Neural progenitor cell (in vitro differentiated cells): ENCODE results near the gene MAGI2. TPM values are rescaled to one million over a fixed set of nuclear protein-coding genes. Genes with fewer than 3 reads are reported as not detected.
A peak's percentile ranks its signal among the peaks of the same experiment; 100 is the strongest.

Experiments
- DNase-seq: peaks from one replicate; pipeline ENCODE4 v3.0.0-alpha.2; 2016; ENCODE audit warnings: low spot score
- H2AFZ ChIP-seq: fragments of 200-600 bp; sonication (generic); replicated peaks from 2 replicates; pipeline ENCODE4 v1.6.1; 2016; ENCODE audit warnings: antibody characterized with exemption
- H3F3A ChIP-seq: fragments of 200-600 bp; sonication (generic); 2 replicates; pipeline ENCODE4 v1.6.1; 2016; ENCODE audit warnings: antibody characterized with exemption, low read depth
- H3K27ac ChIP-seq: fragments of 200-600 bp; sonication (generic); 2 replicates; pipeline ENCODE4 v1.5.1; 2016; ENCODE audit warnings: mild to moderate bottlenecking
- H3K27me3 ChIP-seq: fragments of 200-600 bp; sonication (generic); 2 replicates; pipeline ENCODE4 v1.6.1; 2016; ENCODE audit warnings: mild to moderate bottlenecking, moderate library complexity
- H3K36me3 ChIP-seq: fragments of 200-600 bp; sonication (generic); 2 replicates; pipeline ENCODE4 v1.5.1; 2016
- H3K4me1 ChIP-seq: fragments of 200-600 bp; sonication (generic); 2 replicates; pipeline ENCODE4 v1.6.1; 2016; ENCODE audit warnings: mixed run types
- H3K4me2 ChIP-seq: fragments of 200-600 bp; sonication (generic); 2 replicates; pipeline ENCODE4 v1.6.1; 2016
- H3K4me3 ChIP-seq: fragments of 200-600 bp; sonication (generic); 2 replicates; pipeline ENCODE4 v1.5.1; 2016
- H3K79me2 ChIP-seq: fragments of 200-600 bp; sonication (generic); 2 replicates; pipeline ENCODE4 v1.6.1; 2016; ENCODE audit warnings: low read depth
- H3K9ac ChIP-seq: fragments of 200-600 bp; sonication (generic); 2 replicates; pipeline ENCODE4 v1.6.1; 2016
- H3K9me3 ChIP-seq: fragments of 200-600 bp; sonication (generic); 2 replicates; pipeline ENCODE4 v1.5.1; 2016; ENCODE audit warnings: low read depth
- H4K20me1 ChIP-seq: fragments of 200-600 bp; sonication (generic); 2 replicates; pipeline ENCODE4 v1.6.1; 2016; ENCODE audit warnings: low read depth
- H3K27ac Mint-ChIP-seq: 3 replicates; pipeline ENCODE4 v1.8.0; 2021; ENCODE audit warnings: mixed read lengths
- H3K27me3 Mint-ChIP-seq: 2 replicates; pipeline ENCODE4 v1.8.0; 2022; ENCODE audit warnings: low read depth, mild to moderate bottlenecking, inconsistent platforms, moderate library complexity, mixed read lengths; ENCODE audit not compliant: insufficient read depth
- H3K36me3 Mint-ChIP-seq: 3 replicates; pipeline ENCODE4 v1.8.0; 2021; ENCODE audit warnings: mixed read lengths
- H3K4me1 Mint-ChIP-seq: 3 replicates; pipeline ENCODE4 v1.8.0; 2021; ENCODE audit warnings: mixed read lengths
- H3K4me3 Mint-ChIP-seq: 3 replicates; pipeline ENCODE4 v1.8.0; 2021; ENCODE audit warnings: mild to moderate bottlenecking, moderate library complexity, mixed read lengths
- H3K9me3 Mint-ChIP-seq: 3 replicates; pipeline ENCODE4 v1.8.0; 2020; ENCODE audit warnings: mixed read lengths
- EZH2 ChIP-seq: fragments of 200-600 bp; sonication (generic); IDR thresholded peaks from 2 replicates; pipeline ENCODE4 v1.6.1; 2017; ENCODE audit warnings: antibody characterized with exemption, mild to moderate bottlenecking, moderate library complexity
- EZH2phosphoT487 ChIP-seq: fragments of 200-600 bp; sonication (generic); IDR thresholded peaks from 2 replicates; pipeline ENCODE4 v1.6.1; 2017; ENCODE audit warnings: antibody characterized with exemption
- total RNA-seq: library from RNA; depleted of rRNA; stranded (reverse); fragments of >200 nt; gene quantifications from 2 replicates; pipeline ENCODE4 v1.2.3, GENCODE V29; 2015; ENCODE audit warnings: low replicate concordance
- TF ChIP-seq, protein P1 (sequence below): fragments of 200-600 bp; sonication (generic); IDR thresholded peaks from 2 replicates; pipeline ENCODE4 v1.5.1; 2017; ENCODE audit warnings: antibody characterized with exemption, mild to moderate bottlenecking

MAGI2 gene
- total RNA-seq, 1 donor from 2014 or later = 5.8 TPM

DNA sequence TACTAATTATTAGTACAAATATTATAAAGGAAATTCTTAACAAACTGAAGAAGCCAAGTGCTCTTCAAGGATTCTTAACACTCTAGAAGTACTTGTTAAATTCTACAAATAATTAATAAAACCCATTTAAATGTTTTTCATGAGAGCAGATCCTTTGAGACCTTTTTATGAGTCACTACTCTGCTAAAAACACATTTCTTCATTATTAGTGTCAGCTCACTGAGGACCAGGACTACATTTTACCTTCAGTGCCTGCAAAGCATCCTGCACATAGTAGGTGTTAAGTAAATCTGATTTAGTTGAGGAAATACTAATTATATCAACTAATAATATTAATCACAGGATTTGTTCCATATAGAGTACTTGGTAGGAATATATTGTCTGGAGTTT lies 1381.3 kb downstream of the MAGI2 start:
- H3K36me3 Mint-ChIP-seq = peaks cover 3% of the 10 kb centered on the region
- no peak overlapping the region for H3K27ac ChIP-seq
- no peak overlapping the region for H3K4me2 ChIP-seq
- H3K9me3 Mint-ChIP-seq = no peaks in the 10 kb centered on the region
- H3K4me3 ChIP-seq = no peak overlapping the region
- no peaks in the 10 kb centered on the region for H3K36me3 ChIP-seq
- no peak overlapping the region for H3K4me3 Mint-ChIP-seq
- H3K4me1 Mint-ChIP-seq = peaks cover 22% of the 10 kb centered on the region
- no peaks in the 10 kb centered on the region for H3K27me3 Mint-ChIP-seq
- no peak overlapping the region for H3K27ac Mint-ChIP-seq
- no peak overlapping the region for H3K9ac ChIP-seq
- no peaks in the 10 kb centered on the region for H4K20me1 ChIP-seq
- DNase-seq = no peak
- no peaks in the 10 kb centered on the region for H3K79me2 ChIP-seq
- no peak overlapping the region for H2AFZ ChIP-seq
- no peaks in the 10 kb centered on the region for H3F3A ChIP-seq
- no peaks in the 10 kb centered on the region for H3K9me3 ChIP-seq
- TF ChIP-seq, protein P1, sequence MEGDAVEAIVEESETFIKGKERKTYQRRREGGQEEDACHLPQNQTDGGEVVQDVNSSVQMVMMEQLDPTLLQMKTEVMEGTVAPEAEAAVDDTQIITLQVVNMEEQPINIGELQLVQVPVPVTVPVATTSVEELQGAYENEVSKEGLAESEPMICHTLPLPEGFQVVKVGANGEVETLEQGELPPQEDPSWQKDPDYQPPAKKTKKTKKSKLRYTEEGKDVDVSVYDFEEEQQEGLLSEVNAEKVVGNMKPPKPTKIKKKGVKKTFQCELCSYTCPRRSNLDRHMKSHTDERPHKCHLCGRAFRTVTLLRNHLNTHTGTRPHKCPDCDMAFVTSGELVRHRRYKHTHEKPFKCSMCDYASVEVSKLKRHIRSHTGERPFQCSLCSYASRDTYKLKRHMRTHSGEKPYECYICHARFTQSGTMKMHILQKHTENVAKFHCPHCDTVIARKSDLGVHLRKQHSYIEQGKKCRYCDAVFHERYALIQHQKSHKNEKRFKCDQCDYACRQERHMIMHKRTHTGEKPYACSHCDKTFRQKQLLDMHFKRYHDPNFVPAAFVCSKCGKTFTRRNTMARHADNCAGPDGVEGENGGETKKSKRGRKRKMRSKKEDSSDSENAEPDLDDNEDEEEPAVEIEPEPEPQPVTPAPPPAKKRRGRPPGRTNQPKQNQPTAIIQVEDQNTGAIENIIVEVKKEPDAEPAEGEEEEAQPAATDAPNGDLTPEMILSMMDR = no peak
- H3K4me1 ChIP-seq = peaks cover 17% of the 10 kb centered on the region
- H3K27me3 ChIP-seq = no peaks in the 10 kb centered on the region

DNA sequence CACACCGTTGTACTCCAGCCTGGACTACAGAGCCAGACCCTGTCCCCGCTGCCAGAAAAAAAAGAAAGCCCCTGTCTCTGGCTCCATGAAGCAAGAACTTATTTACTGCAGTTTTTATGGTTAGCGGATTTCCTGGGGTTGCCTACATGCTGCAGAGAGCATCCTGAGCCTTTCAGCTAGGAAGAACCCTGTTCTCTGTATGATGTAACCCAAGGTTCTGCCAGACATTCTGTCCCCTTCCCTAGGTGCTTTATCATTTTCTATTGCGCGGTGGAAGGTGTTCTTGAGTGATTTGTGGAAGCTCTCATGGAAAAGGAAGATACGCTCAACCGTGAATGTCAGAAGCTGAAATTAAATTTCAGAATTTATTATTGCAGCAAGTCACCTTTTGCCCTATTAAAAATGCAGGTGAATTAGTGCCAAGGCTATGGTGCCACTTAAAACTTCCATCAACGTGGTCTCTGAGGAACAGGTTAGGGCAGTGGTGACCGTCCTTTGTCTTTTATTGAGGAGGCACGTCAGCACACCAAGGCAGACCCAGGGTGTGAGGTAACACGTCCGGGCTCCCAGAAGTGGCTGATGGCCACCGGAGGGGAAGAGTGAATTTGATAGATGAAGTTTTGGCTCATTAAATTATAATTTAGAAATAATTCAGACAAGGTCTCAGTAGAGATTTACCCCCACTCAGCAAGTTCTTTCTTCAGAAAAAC lies 1381.8 kb downstream of the MAGI2 start:
- peaks cover 17% of the 10 kb centered on the region for H3K4me1 ChIP-seq
- no peak overlapping the region for H3K4me3 Mint-ChIP-seq
- H3K27ac ChIP-seq = no peak overlapping the region
- H3K79me2 ChIP-seq = no peaks in the 10 kb centered on the region
- H3K4me3 ChIP-seq = no peak overlapping the region
- no peak for DNase-seq
- H4K20me1 ChIP-seq = no peaks in the 10 kb centered on the region
- H3K9me3 ChIP-seq = no peaks in the 10 kb centered on the region
- H3K9me3 Mint-ChIP-seq = no peaks in the 10 kb centered on the region
- no peaks in the 10 kb centered on the region for H3K36me3 ChIP-seq
- H3K4me2 ChIP-seq = no peak overlapping the region
- no peak overlapping the region for H2AFZ ChIP-seq
- no peak overlapping the region for H3K9ac ChIP-seq
- H3K36me3 Mint-ChIP-seq = peaks cover 3% of the 10 kb centered on the region
- no peaks in the 10 kb centered on the region for H3K27me3 ChIP-seq
- H3K27ac Mint-ChIP-seq = no peak overlapping the region
- no peaks in the 10 kb centered on the region for H3F3A ChIP-seq
- peaks cover 24% of the 10 kb centered on the region for H3K4me1 Mint-ChIP-seq
- no peaks in the 10 kb centered on the region for H3K27me3 Mint-ChIP-seq
- TF ChIP-seq EZH2 (no peak), EZH2phosphoT487 (no peak)
- TF ChIP-seq, protein P1 = no peak

DNA sequence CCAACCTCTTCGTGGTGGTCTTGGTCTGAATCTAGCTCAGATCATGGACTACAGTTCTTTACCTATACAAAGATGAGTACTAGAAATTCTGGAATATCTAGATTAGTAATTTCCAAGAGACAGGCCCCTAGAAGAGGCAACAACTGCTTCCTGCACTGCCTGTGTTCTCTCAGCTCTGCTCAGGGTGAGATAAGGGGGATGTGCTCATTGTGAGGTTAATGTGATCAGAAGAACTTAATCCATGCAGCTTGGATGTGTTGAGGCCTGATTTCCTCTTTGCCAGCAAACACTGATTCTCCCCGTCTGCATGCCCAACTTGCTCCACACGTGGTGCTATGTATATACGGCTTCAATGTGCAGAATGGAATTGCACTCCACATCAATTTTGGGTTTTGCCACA lies 1386.9 kb downstream of the MAGI2 start:
- Mint-ChIP-seq H3K27ac (no peak overlapping the region), H3K27me3 (no peaks in the 10 kb centered on the region)
- no peak overlapping the region for H3K4me3 ChIP-seq

More for the DNA sequence above, 1386.9 kb downstream of the MAGI2 start:
- DNase-seq = no peak
- Histone ChIP-seq H3K79me2 (no peaks in the 10 kb centered on the region), H3K4me2 (no peak overlapping the region), H4K20me1 (no peaks in the 10 kb centered on the region), H2AFZ (peak overlapping the region; percentile 42), H3K27me3 (no peaks in the 10 kb centered on the region), H3K9ac (no peak overlapping the region), H3K36me3 (no peaks in the 10 kb centered on the region), H3K4me1 (no peaks in the 10 kb centered on the region), H3K9me3 (no peaks in the 10 kb centered on the region), H3K27ac (no peak overlapping the region), H3F3A (no peaks in the 10 kb centered on the region)
- Mint-ChIP-seq H3K4me1 (peaks cover 6% of the 10 kb centered on the region), H3K9me3 (no peaks in the 10 kb centered on the region), H3K36me3 (peaks cover 2% of the 10 kb centered on the region), H3K4me3 (no peak overlapping the region)
- TF ChIP-seq EZH2 = no peak
- TF ChIP-seq, protein P1 = no peak
- TF ChIP-seq EZH2phosphoT487 = no peak
